MM.1S (cell line): Measurements from ENCODE around the gene HECW1.

ENCODE experiments used
- EZH2 ChIP-seq: fragments of 300-600 bp; sonication (generic); optimal IDR thresholded peaks from 2 replicates; pipeline ENCODE3; 2017; ENCODE audit warnings: low read depth, mild to moderate bottlenecking, antibody characterized with exemption, low read length, mixed read lengths
- TF ChIP-seq, protein P1 (sequence below): fragments of 300-600 bp; sonication (generic); IDR thresholded peaks from 2 replicates; pipeline ENCODE4 v1.5.1; 2016; ENCODE audit warnings: antibody characterized with exemption, low read length, mixed read lengths

DNA sequence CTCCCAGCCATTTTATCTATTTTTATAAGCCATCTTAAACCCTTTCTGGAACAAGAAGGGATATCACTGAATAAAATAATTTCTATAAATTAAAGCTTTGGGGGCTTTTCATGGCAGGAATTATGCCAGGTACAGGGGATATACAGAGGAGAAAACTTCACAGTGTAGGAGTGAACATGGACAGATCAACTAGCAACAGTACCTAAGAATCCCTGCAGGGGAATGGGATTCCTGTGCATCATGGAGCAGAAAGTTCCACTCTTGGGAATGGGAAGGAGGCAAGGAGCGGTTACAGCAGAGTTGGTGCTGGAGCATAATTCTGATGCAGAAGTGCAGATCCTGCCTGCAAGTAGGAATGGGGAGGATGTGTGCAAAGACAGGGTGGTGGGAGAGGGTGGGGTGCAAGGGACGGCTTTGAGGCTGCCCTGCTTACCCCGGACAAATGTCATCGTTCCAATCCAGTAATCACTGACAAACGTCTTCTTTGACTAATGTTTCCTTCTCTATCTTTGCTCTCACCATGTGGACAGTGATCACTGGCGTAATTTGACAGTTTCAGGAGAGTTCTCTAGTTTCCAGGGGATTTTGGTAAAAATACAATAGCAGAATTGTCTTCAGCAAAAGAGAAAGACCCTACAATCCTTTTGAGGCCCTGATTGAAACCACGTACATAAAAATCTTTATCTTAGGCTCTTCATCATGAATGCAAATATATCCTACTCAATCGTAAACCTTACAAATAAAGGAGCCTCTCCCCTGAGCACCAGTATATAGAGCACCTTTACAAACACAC lies 196.7 kb downstream of the HECW1 start:
- TF ChIP-seq, protein P1, sequence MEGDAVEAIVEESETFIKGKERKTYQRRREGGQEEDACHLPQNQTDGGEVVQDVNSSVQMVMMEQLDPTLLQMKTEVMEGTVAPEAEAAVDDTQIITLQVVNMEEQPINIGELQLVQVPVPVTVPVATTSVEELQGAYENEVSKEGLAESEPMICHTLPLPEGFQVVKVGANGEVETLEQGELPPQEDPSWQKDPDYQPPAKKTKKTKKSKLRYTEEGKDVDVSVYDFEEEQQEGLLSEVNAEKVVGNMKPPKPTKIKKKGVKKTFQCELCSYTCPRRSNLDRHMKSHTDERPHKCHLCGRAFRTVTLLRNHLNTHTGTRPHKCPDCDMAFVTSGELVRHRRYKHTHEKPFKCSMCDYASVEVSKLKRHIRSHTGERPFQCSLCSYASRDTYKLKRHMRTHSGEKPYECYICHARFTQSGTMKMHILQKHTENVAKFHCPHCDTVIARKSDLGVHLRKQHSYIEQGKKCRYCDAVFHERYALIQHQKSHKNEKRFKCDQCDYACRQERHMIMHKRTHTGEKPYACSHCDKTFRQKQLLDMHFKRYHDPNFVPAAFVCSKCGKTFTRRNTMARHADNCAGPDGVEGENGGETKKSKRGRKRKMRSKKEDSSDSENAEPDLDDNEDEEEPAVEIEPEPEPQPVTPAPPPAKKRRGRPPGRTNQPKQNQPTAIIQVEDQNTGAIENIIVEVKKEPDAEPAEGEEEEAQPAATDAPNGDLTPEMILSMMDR = no peak
- no peak for TF ChIP-seq EZH2
